NT2/D1 (cell line): ENCODE data around the gene ELMO1.

Experiments used
- DNase-seq: peaks from one replicate; pipeline ENCODE4 v3.0.0-alpha.2; 2011; ENCODE audit warnings: low read depth, low spot score
- H3K27me3 ChIP-seq: 2 replicates; pipeline ENCODE4 v1.6.0; 2011; ENCODE audit warnings: mild to moderate bottlenecking; ENCODE audit not compliant: insufficient read length, insufficient read depth
- H3K36me3 ChIP-seq: 2 replicates; pipeline ENCODE4 v1.6.1; 2011; ENCODE audit warnings: mild to moderate bottlenecking, low read length, mixed read lengths; ENCODE audit not compliant: insufficient read depth, insufficient read length
- H3K4me1 ChIP-seq: 2 replicates; pipeline ENCODE4 v1.5.1; 2011; ENCODE audit not compliant: insufficient read depth, insufficient read length
- H3K4me3 ChIP-seq: 2 replicates; pipeline ENCODE4 v1.5.1; 2011; ENCODE audit warnings: low read depth; ENCODE audit not compliant: insufficient read length
- H3K9ac ChIP-seq: 2 replicates; pipeline ENCODE4 v1.6.0; 2011; ENCODE audit warnings: low read depth; ENCODE audit not compliant: insufficient read length
- H3K9me3 ChIP-seq: 2 replicates; pipeline ENCODE4 v1.5.1; 2011; ENCODE audit warnings: mild to moderate bottlenecking, low read length; ENCODE audit not compliant: insufficient read depth
- SUZ12 ChIP-seq: IDR thresholded peaks from 2 replicates; pipeline ENCODE4 v1.6.1; 2011; ENCODE audit not compliant: insufficient read length, insufficient read depth; ENCODE audit errors: extremely low read depth
- YY1 ChIP-seq: IDR thresholded peaks from 2 replicates; pipeline ENCODE4 v1.6.1; 2011; ENCODE audit not compliant: insufficient read length, insufficient read depth
- ZNF274 ChIP-seq: IDR thresholded peaks from 2 replicates; pipeline ENCODE4 v1.6.1; 2011; ENCODE audit warnings: mild to moderate bottlenecking, low read depth, low read length

Gene ELMO1

GRCh38 chr7:37079420-37079819 is 369.2 kb downstream of the ELMO1 start:
- TF ChIP-seq ZNF274 (no peak), SUZ12 (no peak), YY1 (no peak)
- Histone ChIP-seq H3K36me3 (no peaks in the 10 kb centered on the region), H3K27me3 (no peaks in the 10 kb centered on the region)

DNA sequence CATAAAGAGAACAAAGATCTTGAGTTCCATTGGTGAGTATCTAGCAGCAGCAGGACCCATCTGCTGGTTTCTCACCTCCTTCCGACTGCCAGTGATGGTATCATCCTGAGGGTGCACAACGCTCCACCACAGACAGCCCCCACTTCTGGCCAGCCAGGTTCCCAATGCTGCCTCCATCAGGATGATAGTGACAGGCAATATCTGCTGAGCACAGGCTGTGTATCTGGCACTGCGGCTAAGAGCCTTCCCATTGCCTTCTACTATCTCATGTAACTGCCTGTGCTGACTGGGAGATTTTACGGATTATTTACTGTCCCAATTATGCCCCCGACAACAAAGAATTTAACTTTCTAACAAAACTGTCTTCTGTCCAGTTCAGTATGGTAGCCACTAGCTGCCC is 372.0 kb downstream of the ELMO1 start:
- Histone ChIP-seq H3K9me3 (no peaks in the 10 kb centered on the region), H3K9ac (no peak overlapping the region), H3K4me1 (peaks cover 3% of the 10 kb centered on the region), H3K4me3 (no peak overlapping the region), H3K36me3 (no peaks in the 10 kb centered on the region), H3K27me3 (no peaks in the 10 kb centered on the region)
- DNase-seq, result no peak
- TF ChIP-seq SUZ12 (no peak), ZNF274 (no peak), YY1 (no peak)

More at GRCh38 chr7:37079420-37079819, 369.2 kb downstream of the ELMO1 start:
- Histone ChIP-seq H3K9me3 (no peaks in the 10 kb centered on the region), H3K4me1 (peaks cover 3% of the 10 kb centered on the region), H3K4me3 (no peak overlapping the region), H3K9ac (no peak overlapping the region)
- DNase-seq, result no peak

DNA sequence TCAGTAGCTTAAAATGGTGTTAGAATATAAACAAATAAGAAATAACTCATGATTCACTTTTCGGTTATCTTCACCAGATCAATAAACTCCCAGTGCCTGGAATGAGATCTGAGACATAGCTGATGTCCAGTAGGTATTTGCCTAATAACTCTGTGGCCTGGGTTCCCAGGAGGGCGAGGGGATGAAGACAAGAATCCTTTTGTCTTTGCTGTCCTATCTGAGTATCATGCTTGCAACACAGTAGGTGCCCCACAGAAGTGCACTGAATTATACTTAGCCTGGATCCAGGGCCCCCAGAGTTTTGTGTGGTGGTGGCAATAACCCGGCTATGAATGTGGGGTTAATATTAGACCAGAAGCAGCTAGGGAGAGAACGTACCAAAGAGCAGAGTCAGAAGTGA is 374.3 kb downstream of the ELMO1 start:
- DNase-seq, result no peak
- Histone ChIP-seq H3K4me1 (peaks cover 3% of the 10 kb centered on the region), H3K36me3 (no peaks in the 10 kb centered on the region), H3K9ac (no peak overlapping the region), H3K27me3 (no peaks in the 10 kb centered on the region), H3K9me3 (no peaks in the 10 kb centered on the region), H3K4me3 (no peak overlapping the region)
- no peak for TF ChIP-seq SUZ12
- no peak for TF ChIP-seq ZNF274
- no peak for TF ChIP-seq YY1

DNA sequence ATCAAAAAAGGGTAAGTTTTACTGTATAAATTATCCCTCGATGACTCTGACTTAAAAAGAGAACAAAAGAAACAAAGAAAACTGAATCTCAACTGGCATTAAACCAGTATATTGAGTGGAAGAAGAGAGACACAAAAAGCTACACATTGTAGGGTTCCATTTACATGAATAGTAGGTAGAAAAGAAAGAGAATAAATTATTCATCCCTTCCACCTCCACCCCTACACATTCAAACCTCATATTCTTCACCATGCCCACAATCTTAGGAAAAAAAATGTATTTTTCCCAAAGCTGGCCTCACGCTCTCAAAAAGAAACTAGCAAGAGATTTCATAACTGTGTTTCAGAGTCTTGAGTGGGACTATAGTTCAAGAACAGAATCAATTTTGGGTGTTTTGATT is 377.5 kb downstream of the ELMO1 start:
- H3K36me3 ChIP-seq, result no peaks in the 10 kb centered on the region

GRCh38 chr7:37070471-37070870 is 378.2 kb downstream of the ELMO1 start:
- Histone ChIP-seq H3K36me3 (no peaks in the 10 kb centered on the region), H3K4me3 (no peak overlapping the region), H3K4me1 (no peaks in the 10 kb centered on the region), H3K9ac (no peak overlapping the region), H3K27me3 (no peaks in the 10 kb centered on the region), H3K9me3 (no peaks in the 10 kb centered on the region)
- no peak for DNase-seq
- TF ChIP-seq SUZ12, result no peak
- TF ChIP-seq ZNF274, result no peak
- TF ChIP-seq YY1, result no peak

More for the DNA sequence above, 377.5 kb downstream of the ELMO1 start:
- Histone ChIP-seq H3K4me1 (no peaks in the 10 kb centered on the region), H3K9me3 (no peaks in the 10 kb centered on the region), H3K9ac (no peak overlapping the region), H3K27me3 (no peaks in the 10 kb centered on the region), H3K4me3 (no peak overlapping the region)
- DNase-seq, result no peak
- TF ChIP-seq YY1 (no peak), SUZ12 (no peak), ZNF274 (no peak)

DNA sequence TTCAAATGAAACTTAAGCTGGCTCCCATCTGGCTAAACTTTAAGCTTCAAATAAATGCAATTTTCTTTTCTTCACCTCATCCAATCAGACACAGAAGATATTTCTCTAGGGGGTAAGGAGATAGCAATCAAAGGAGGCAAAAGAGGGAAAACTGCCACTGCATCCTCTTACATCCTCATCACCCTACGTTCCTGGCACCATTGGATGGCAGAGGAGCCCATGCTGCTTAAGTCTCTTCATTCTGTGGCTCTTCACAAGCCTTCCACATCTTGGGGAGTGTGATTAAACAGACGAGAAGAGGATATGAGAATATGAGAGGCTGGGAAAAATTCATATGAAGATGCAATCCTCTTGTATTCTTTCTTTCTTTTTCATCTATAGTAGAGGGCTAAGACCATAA is 378.6 kb downstream of the ELMO1 start:
- no peaks in the 10 kb centered on the region for H3K27me3 ChIP-seq

DNA sequence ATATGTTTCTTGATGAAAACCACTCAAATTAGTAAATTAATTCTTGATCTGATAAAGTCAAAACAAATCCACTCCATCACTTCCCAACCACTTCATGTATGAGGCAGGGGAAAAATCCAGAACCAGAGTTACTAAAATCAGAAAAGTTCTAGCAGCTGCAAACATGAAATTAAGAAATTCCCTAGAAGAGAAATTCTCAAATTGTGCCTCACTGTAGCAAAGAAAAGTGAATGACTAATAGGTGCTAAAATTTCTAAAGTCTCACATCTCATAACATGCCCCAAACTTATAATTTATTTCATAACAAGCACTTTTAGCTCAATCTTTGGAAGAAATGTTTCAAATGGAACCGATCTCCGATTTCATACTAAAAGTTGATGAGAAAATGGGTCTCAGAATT is 379.3 kb downstream of the ELMO1 start:
- no peak for DNase-seq
- Histone ChIP-seq H3K4me1 (no peaks in the 10 kb centered on the region), H3K9me3 (no peaks in the 10 kb centered on the region), H3K36me3 (no peaks in the 10 kb centered on the region), H3K27me3 (no peaks in the 10 kb centered on the region), H3K4me3 (no peak overlapping the region), H3K9ac (no peak overlapping the region)
- TF ChIP-seq SUZ12, result no peak
- TF ChIP-seq YY1, result no peak
- TF ChIP-seq ZNF274, result no peak

More for the DNA sequence above, 378.6 kb downstream of the ELMO1 start:
- H3K36me3 ChIP-seq, result no peaks in the 10 kb centered on the region
- no peak overlapping the region for H3K4me3 ChIP-seq
- TF ChIP-seq ZNF274 (no peak), YY1 (no peak), SUZ12 (no peak)
- no peak for DNase-seq
- H3K4me1 ChIP-seq, result no peaks in the 10 kb centered on the region
- no peaks in the 10 kb centered on the region for H3K9me3 ChIP-seq
- no peak overlapping the region for H3K9ac ChIP-seq

DNA sequence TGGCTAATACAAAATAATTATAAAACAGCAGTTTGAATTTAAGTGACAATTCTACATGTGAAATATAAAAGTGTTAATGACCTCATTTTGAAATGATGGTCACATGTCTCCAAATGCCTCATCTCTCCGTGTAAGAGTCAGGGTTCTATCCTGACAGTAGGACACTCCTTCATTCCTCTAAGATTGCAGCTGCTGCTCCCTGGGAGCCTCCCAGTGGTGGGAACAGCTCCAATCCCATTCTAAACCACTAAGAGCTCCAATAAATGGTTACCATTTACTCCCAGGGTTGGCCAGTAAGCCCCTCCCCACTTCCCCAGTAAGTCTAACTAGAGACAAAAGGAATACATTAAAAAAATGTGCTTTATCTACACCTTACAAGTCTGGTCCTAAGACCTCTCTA is 379.8 kb downstream of the ELMO1 start:
- Histone ChIP-seq H3K27me3 (no peaks in the 10 kb centered on the region), H3K9me3 (no peaks in the 10 kb centered on the region), H3K4me3 (no peak overlapping the region), H3K36me3 (no peaks in the 10 kb centered on the region), H3K9ac (no peak overlapping the region), H3K4me1 (no peaks in the 10 kb centered on the region)
- TF ChIP-seq ZNF274, result no peak
- no peak for TF ChIP-seq SUZ12
- no peak for TF ChIP-seq YY1
- no peak for DNase-seq
